K562 (cell line): ENCODE measurements around the gene PLD1. TPM values are rescaled to one million over a fixed set of nuclear protein-coding genes. Genes with fewer than 3 reads are reported as not detected.

Experiments used
- HNRNPK ChIP-seq: fragments of 200-400 bp; formaldehyde crosslinking; IDR thresholded peaks from one replicate; pipeline ENCODE4 v1.6.1; 2018; ENCODE audit warnings: mild to moderate bottlenecking, low read depth, low read length; ENCODE audit not compliant: poor library complexity, severe bottlenecking
- MCM5 ChIP-seq: fragments of 450-650 bp; IDR thresholded peaks from 2 replicates; pipeline ENCODE4 v1.6.1; 2016; ENCODE audit warnings: low read depth
- NBN ChIP-seq: fragments of 450-650 bp; IDR thresholded peaks from 2 replicates; pipeline ENCODE4 v1.6.1; 2016; ENCODE audit warnings: low read depth, mild to moderate bottlenecking
- PRDM10 ChIP-seq: fragments of 450-650 bp; IDR thresholded peaks from 2 replicates; pipeline ENCODE4 v1.6.1; 2018; ENCODE audit not compliant: partially characterized antibody
- ZNF274 ChIP-seq: IDR thresholded peaks from 2 replicates; pipeline ENCODE4 v1.6.1; 2011; ENCODE audit warnings: low read depth, mild to moderate bottlenecking, low read length, moderate library complexity, borderline replicate concordance
- polyA plus RNA-seq, 8 experiments: library from polyadenylated mRNA; depleted of rRNA in 4 of 8; stranded (reverse) in 5 of 8; unstranded in 3 of 8; fragments of >200 nt; fragmentation: Nextera tagmentation in 2 of 8; fragmentation: Illumina TruSeq in 1 of 8; extraction: Ambion mirVana in 2 of 8; extraction: Trizol in 1 of 8; gene quantifications; 2 replicates each; pipeline versions ENCODE4 v1.2.1 to v1.2.3, GENCODE V29; 2011 to 2014; ENCODE audit warnings: inconsistent platforms in 1 of 8, missing spikeins in 1 of 8
- total RNA-seq, 7 experiments: library from RNA; depleted of rRNA in 6 of 7; stranded (reverse); fragments of >200 nt in 6 of 7; fragmentation: Illumina TruSeq in 2 of 7; extraction: Trizol in 2 of 7; gene quantifications; 2 replicates each; pipeline versions ENCODE4 v1.2.1 to v1.2.3, GENCODE V29; 2011 to 2021; ENCODE audit warnings: low replicate concordance in 1 of 7
- TF ChIP-seq, protein P1 (sequence below), 2 experiments: IDR thresholded peaks in 1 of 2; conservative IDR thresholded peaks in 1 of 2; 2 replicates each; pipeline ENCODE4 v1.6.1; 2016; ENCODE audit warnings: low read depth in 2 of 2, mild to moderate bottlenecking in 1 of 2, missing compliant biosample characterization in 1 of 2, missing genetic modification characterization in 1 of 2, moderate library complexity in 1 of 2

The PLD1 gene
- total and polyA plus RNA-seq, 9 of the 15 experiments (the other 6 are each of a cell fraction or from before 2014, with no cell fraction given) = 8.4 to 26.1 (median 18.6) TPM

DNA sequence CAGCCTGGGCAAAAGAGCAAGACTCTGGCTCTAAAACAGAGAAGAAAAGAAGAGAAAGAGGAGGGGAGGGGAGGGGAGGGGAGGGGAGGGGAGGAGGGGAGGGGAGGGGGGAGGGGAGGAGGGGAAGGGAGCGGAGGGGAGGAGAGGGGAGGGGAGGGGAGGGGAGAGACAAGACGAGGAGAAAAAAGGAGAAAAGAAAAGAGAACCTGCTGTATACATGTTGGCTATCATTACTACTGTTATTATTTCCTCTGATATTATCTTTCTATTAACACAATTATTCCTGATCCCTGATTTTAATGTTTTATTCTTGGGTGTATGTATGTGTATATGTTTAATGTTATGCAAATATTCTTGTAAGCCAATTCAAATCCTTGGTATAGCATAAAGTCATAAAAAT is 46.9 kb downstream of the PLD1 start (continued):
- TF ChIP-seq, protein P1, sequence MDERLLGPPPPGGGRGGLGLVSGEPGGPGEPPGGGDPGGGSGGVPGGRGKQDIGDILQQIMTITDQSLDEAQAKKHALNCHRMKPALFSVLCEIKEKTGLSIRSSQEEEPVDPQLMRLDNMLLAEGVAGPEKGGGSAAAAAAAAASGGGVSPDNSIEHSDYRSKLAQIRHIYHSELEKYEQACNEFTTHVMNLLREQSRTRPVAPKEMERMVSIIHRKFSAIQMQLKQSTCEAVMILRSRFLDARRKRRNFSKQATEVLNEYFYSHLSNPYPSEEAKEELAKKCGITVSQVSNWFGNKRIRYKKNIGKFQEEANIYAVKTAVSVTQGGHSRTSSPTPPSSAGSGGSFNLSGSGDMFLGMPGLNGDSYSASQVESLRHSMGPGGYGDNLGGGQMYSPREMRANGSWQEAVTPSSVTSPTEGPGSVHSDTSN (CRISPR knock-in tag; IDR thresholded peaks at IDR 0.05; ENCODE audit: low read depth) = no peak
- TF ChIP-seq, protein P1 (tag; conservative IDR thresholded peaks at IDR 0.05; ENCODE audit: low read depth) = no peak
- TF ChIP-seq HNRNPK = peak; percentile 91
- no peak for TF ChIP-seq PRDM10
- no peak for TF ChIP-seq ZNF274
- TF ChIP-seq MCM5 = no peak
- no peak for TF ChIP-seq NBN
